IPS-20b (cell line): ENCODE data around the gene CPSF2.
"Not testable (repeated sequence)": the region's sequence is repeated elsewhere in the genome, so short reads cannot be mapped to it uniquely, and the experiment has no call there.

Experiments
- H3K27ac ChIP-seq: one replicate; pipeline ENCODE4 v1.5.1; 2013; ENCODE audit warnings: low read length
- H3K27me3 ChIP-seq: 2 replicates; pipeline ENCODE4 v1.6.1; 2013; ENCODE audit warnings: mild to moderate bottlenecking, low read length, inconsistent platforms; ENCODE audit not compliant: insufficient read depth
- H3K36me3 ChIP-seq: 2 replicates; pipeline ENCODE4 v1.6.1; 2013; ENCODE audit warnings: low read depth, mild to moderate bottlenecking, inconsistent platforms, low read length, moderate library complexity; ENCODE audit not compliant: insufficient read depth
- H3K4me1 ChIP-seq: 2 replicates; pipeline ENCODE4 v1.6.1; 2013; ENCODE audit warnings: mild to moderate bottlenecking, control low read depth, inconsistent platforms, low read length, moderate library complexity; ENCODE audit not compliant: insufficient read depth
- H3K4me3 ChIP-seq: 2 replicates; pipeline ENCODE4 v1.5.1; 2013; ENCODE audit warnings: mild to moderate bottlenecking, low read length, inconsistent platforms
- H3K9ac ChIP-seq: 2 replicates; pipeline ENCODE4 v1.6.1; 2013; ENCODE audit warnings: low read depth, mild to moderate bottlenecking, inconsistent platforms, low read length, moderate library complexity
- H3K9me3 ChIP-seq: 2 replicates; pipeline ENCODE4 v1.6.1; 2013; ENCODE audit warnings: mild to moderate bottlenecking, low read depth, low read length, inconsistent platforms; ENCODE audit not compliant: insufficient read depth

The CPSF2 gene

GRCh38 chr14:92204792-92205191, 83.0 kb downstream of the CPSF2 start:
- Histone ChIP-seq H3K27ac (no peak overlapping the region), H3K4me1 (peaks cover 4% of the 10 kb centered on the region; the same call in 1 of the 2 replicates)

GRCh38 chr14:92207012-92207927, 85.5 kb downstream of the CPSF2 start:
- no peaks in the 10 kb centered on the region for H3K27me3 ChIP-seq
- no peak overlapping the region for H3K9ac ChIP-seq
- peaks cover 4% of the 10 kb centered on the region; the same call in 1 of the 2 replicates for H3K4me1 ChIP-seq
- H3K36me3 ChIP-seq, result no peaks in the 10 kb centered on the region
- H3K4me3 ChIP-seq, result no peak overlapping the region
- no peaks in the 10 kb centered on the region; the same call in 1 of the 2 replicates for H3K9me3 ChIP-seq
- H3K27ac ChIP-seq, result no peak overlapping the region

More at GRCh38 chr14:92204792-92205191, 83.0 kb downstream of the CPSF2 start:
- no peaks in the 10 kb centered on the region for H3K36me3 ChIP-seq
- no peaks in the 10 kb centered on the region for H3K9me3 ChIP-seq
- H3K4me3 ChIP-seq, result no peak overlapping the region
- no peak overlapping the region for H3K9ac ChIP-seq
- peaks cover 5% of the 10 kb centered on the region; the same call in 1 of the 2 replicates for H3K27me3 ChIP-seq

DNA sequence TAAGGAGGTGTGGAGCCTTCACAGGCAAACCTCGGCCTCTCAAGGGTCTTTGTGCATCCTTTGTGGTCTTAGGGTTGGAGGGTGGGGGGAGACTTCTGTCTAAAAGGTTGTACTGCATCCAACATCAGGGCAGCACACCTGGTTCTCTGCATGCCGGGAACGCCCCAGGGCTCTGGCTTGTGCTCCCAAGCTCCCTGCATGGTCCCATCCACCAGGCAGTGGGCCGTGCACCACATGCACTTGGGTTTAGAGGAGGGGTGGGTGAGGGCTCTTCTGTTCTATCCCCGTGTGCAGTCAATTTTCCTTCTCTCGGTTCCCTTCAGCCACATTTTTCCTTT, 86.1 kb downstream of the CPSF2 start:
- peaks cover 4% of the 10 kb centered on the region; the same call in 1 of the 2 replicates for H3K4me1 ChIP-seq
- H3K9ac ChIP-seq, result no peak overlapping the region
- H3K27me3 ChIP-seq, result no peaks in the 10 kb centered on the region
- H3K36me3 ChIP-seq, result no peaks in the 10 kb centered on the region
- H3K9me3 ChIP-seq, result no peaks in the 10 kb centered on the region; the same call in 1 of the 2 replicates
- no peak overlapping the region for H3K27ac ChIP-seq
- no peak overlapping the region for H3K4me3 ChIP-seq

GRCh38 chr14:92209141-92209540, 87.4 kb downstream of the CPSF2 start:
- Histone ChIP-seq H3K4me3 (no peak overlapping the region), H3K9ac (no peak overlapping the region), H3K27ac (no peak overlapping the region), H3K9me3 (no peaks in the 10 kb centered on the region; the same call in 1 of the 2 replicates), H3K36me3 (no peaks in the 10 kb centered on the region), H3K27me3 (no peaks in the 10 kb centered on the region), H3K4me1 (peaks cover 4% of the 10 kb centered on the region; the same call in 1 of the 2 replicates)

- H3K4me1 ChIP-seq, H3K9ac ChIP-seq, H3K36me3 ChIP-seq, H3K4me3 ChIP-seq, H3K27me3 ChIP-seq, H3K9me3 ChIP-seq, H3K27ac ChIP-seq: not testable (repeated sequence)
Measured at GRCh38 chr14:92213125-92213524, 91.4 kb downstream of the CPSF2 start.

- H3K36me3 ChIP-seq, result no peaks in the 10 kb centered on the region
- no peak overlapping the region for H3K27ac ChIP-seq
- no peaks in the 10 kb centered on the region for H3K27me3 ChIP-seq
- no peaks in the 10 kb centered on the region for H3K4me1 ChIP-seq
- no peak overlapping the region for H3K9ac ChIP-seq
- H3K4me3 ChIP-seq, result no peak overlapping the region
- H3K9me3 ChIP-seq, result no peaks in the 10 kb centered on the region; the same call in 1 of the 2 replicates
Measured at GRCh38 chr14:92215579-92215978, 93.8 kb downstream of the CPSF2 start.

DNA sequence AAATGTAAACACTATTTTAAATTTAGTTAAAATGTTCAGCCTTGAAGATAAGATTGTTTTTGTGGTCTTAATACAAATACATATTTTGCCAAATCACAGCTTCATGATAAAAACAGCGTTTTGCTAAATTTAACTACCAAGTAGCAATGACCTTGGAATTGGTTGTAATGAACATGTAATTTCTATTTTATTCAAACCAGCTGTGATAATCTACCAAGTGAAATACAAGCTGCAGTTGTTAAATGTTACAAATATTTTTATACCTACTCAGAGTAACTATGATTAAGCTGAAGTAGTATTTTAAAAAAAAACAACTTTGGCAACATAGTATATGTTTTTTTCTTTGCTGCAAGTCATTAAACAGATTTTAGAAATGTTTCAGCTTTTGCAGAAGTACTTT, 96.2 kb downstream of the CPSF2 start:
- no peaks in the 10 kb centered on the region; the same call in 1 of the 2 replicates for H3K27me3 ChIP-seq

More for the DNA sequence above, 96.2 kb downstream of the CPSF2 start:
- Histone ChIP-seq H3K4me3 (no peak overlapping the region), H3K9ac (no peak overlapping the region), H3K27ac (no peak overlapping the region), H3K4me1 (no peaks in the 10 kb centered on the region), H3K36me3 (no peaks in the 10 kb centered on the region), H3K9me3 (no peaks in the 10 kb centered on the region)
